ENCODE data around the gene SLC35E2B.
A peak's percentile ranks its signal among the peaks of the same experiment; 100 is the strongest.
"Not testable (repeated sequence)": the region's sequence is repeated elsewhere in the genome, so short reads cannot be mapped to it uniquely, and the experiment has no call there.

The SLC35E2B gene

GRCh38 chr1:1715109-1715883, 22.7 kb upstream of the SLC35E2B start:
- not testable (repeated sequence) for H3K4me1 Mint-ChIP-seq; H3K27ac Mint-ChIP-seq; H3K9me3 Mint-ChIP-seq; DNase-seq (ENCODE audit: low spot score in 2 of 2); H3K4me3 Mint-ChIP-seq; ATAC-seq
- H3K36me3 Mint-ChIP-seq: peaks cover 42% of the 10 kb centered on the region

GRCh38 chr1:1707897-1708296, 15.3 kb upstream of the SLC35E2B start:
- not testable (repeated sequence) for DNase-seq (ENCODE audit: low spot score in 2 of 2)

GRCh38 chr1:1707241-1707640, 14.6 kb upstream of the SLC35E2B start:
- not testable (repeated sequence) for DNase-seq (ENCODE audit: low spot score in 2 of 2); H3K4me3 Mint-ChIP-seq; ATAC-seq; H3K9me3 Mint-ChIP-seq; H3K4me1 Mint-ChIP-seq; H3K27ac Mint-ChIP-seq
- H3K36me3 Mint-ChIP-seq: peaks cover 16% of the 10 kb centered on the region

More at GRCh38 chr1:1707897-1708296, 15.3 kb upstream of the SLC35E2B start:
- H3K4me3 Mint-ChIP-seq, H3K27ac Mint-ChIP-seq, ATAC-seq, H3K4me1 Mint-ChIP-seq, H3K9me3 Mint-ChIP-seq: not testable (repeated sequence)
- H3K36me3 Mint-ChIP-seq: peaks cover 16% of the 10 kb centered on the region

GRCh38 chr1:1705623-1706022, 13.0 kb upstream of the SLC35E2B start:
- H3K4me3 Mint-ChIP-seq; DNase-seq (ENCODE audit: low spot score in 2 of 2); H3K4me1 Mint-ChIP-seq; H3K27ac Mint-ChIP-seq; H3K9me3 Mint-ChIP-seq; ATAC-seq: not testable (repeated sequence)
- H3K36me3 Mint-ChIP-seq: peaks cover 15% of the 10 kb centered on the region

- not testable (repeated sequence) for H3K9me3 Mint-ChIP-seq; H3K4me3 Mint-ChIP-seq; ATAC-seq; H3K27ac Mint-ChIP-seq; DNase-seq (ENCODE audit: low spot score in 2 of 2); H3K4me1 Mint-ChIP-seq
- peaks cover 11% of the 10 kb centered on the region for H3K36me3 Mint-ChIP-seq
These were observed 11.8 kb upstream of the SLC35E2B start for GRCh38 chr1:1704284-1704957.

- no peak overlapping the region for H3K27ac Mint-ChIP-seq
- no peak for ATAC-seq
- peaks cover 11% of the 10 kb centered on the region for H3K36me3 Mint-ChIP-seq
- no peaks in the 10 kb centered on the region for H3K9me3 Mint-ChIP-seq
- no peak for DNase-seq (ENCODE audit: low spot score in 2 of 2)
- no peaks in the 10 kb centered on the region for H3K4me1 Mint-ChIP-seq
- H3K4me3 Mint-ChIP-seq: no peak overlapping the region
These were observed 11.2 kb upstream of the SLC35E2B start for GRCh38 chr1:1703796-1704195.

- not testable (repeated sequence) for ATAC-seq; H3K27ac Mint-ChIP-seq; H3K4me1 Mint-ChIP-seq; H3K9me3 Mint-ChIP-seq; DNase-seq (ENCODE audit: low spot score in 2 of 2); H3K36me3 Mint-ChIP-seq; H3K4me3 Mint-ChIP-seq
These were observed 9.9 kb upstream of the SLC35E2B start for GRCh38 chr1:1702506-1702905.

- not testable (repeated sequence) for H3K9me3 Mint-ChIP-seq; DNase-seq (ENCODE audit: low spot score in 2 of 2); H3K4me3 Mint-ChIP-seq; H3K4me1 Mint-ChIP-seq; H3K36me3 Mint-ChIP-seq; H3K27ac Mint-ChIP-seq; ATAC-seq
These were observed 8.0 kb upstream of the SLC35E2B start for GRCh38 chr1:1700557-1700956.

- DNase-seq (ENCODE audit: low spot score in 2 of 2); H3K27ac Mint-ChIP-seq; H3K9me3 Mint-ChIP-seq; H3K36me3 Mint-ChIP-seq; H3K4me1 Mint-ChIP-seq; H3K4me3 Mint-ChIP-seq: not testable (repeated sequence)
- peak; percentile 4 for ATAC-seq
These were observed 7.5 kb upstream of the SLC35E2B start for GRCh38 chr1:1700067-1700466.

- not testable (repeated sequence) for H3K4me1 Mint-ChIP-seq; DNase-seq (ENCODE audit: low spot score in 2 of 2); H3K9me3 Mint-ChIP-seq; H3K36me3 Mint-ChIP-seq; H3K4me3 Mint-ChIP-seq; H3K27ac Mint-ChIP-seq; ATAC-seq
These were observed 6.5 kb upstream of the SLC35E2B start for GRCh38 chr1:1699061-1699460.

- not testable (repeated sequence) for H3K9me3 Mint-ChIP-seq; DNase-seq (ENCODE audit: low spot score in 2 of 2); ATAC-seq; H3K27ac Mint-ChIP-seq; H3K4me3 Mint-ChIP-seq; H3K36me3 Mint-ChIP-seq; H3K4me1 Mint-ChIP-seq
These were observed 5.0 kb upstream of the SLC35E2B start for GRCh38 chr1:1697358-1698183.

GRCh38 chr1:1696431-1697357, 4.1 kb upstream of the SLC35E2B start:
- DNase-seq (ENCODE audit: low spot score in 2 of 2); H3K36me3 Mint-ChIP-seq; H3K4me3 Mint-ChIP-seq: not testable (repeated sequence)

GRCh38 chr1:1692324-1692713, 276 bp downstream of the SLC35E2B start:
- peak overlapping the region; percentile 95 for H3K27ac Mint-ChIP-seq
- DNase-seq (ENCODE audit: low spot score in 2 of 2) (peak; percentile 71 to 88), ATAC-seq (peak; percentile 79)
- H3K36me3 Mint-ChIP-seq: peaks cover 14% of the 10 kb centered on the region
- H3K4me1 Mint-ChIP-seq: peaks cover 12% of the 10 kb centered on the region
- peak overlapping the region; percentile 64 for H3K4me3 Mint-ChIP-seq
- not testable (repeated sequence) for H3K9me3 Mint-ChIP-seq

More at GRCh38 chr1:1696431-1697357, 4.1 kb upstream of the SLC35E2B start:
- not testable (repeated sequence) for H3K4me1 Mint-ChIP-seq, ATAC-seq, H3K9me3 Mint-ChIP-seq, H3K27ac Mint-ChIP-seq

- ATAC-seq: not testable (repeated sequence)
These were observed 1.2 kb downstream of the SLC35E2B start for GRCh38 chr1:1691443-1691842.

More at GRCh38 chr1:1691443-1691842, 1.2 kb downstream of the SLC35E2B start:
- H3K27ac Mint-ChIP-seq; H3K4me3 Mint-ChIP-seq; H3K9me3 Mint-ChIP-seq; DNase-seq (ENCODE audit: low spot score in 2 of 2); H3K4me1 Mint-ChIP-seq: not testable (repeated sequence)
- H3K36me3 Mint-ChIP-seq: peaks cover 14% of the 10 kb centered on the region
